ENCODE data around the gene ARL16. TPM values are rescaled to one million over a fixed set of nuclear protein-coding genes. Genes with fewer than 3 reads are reported as not detected.

ARL16 gene
- total RNA-seq, 6 experiments from 2014 or later = 39.4 to 50.5 (median 46.7) TPM

- no peaks in the 10 kb centered on the region; the same call in 1 of the 2 replicates for H3K36me3 Mint-ChIP-seq (ENCODE audit: low read depth)
- no peak for DNase-seq
- H3K27ac Mint-ChIP-seq = no peak overlapping the region
These were observed 33.6 kb upstream of the ARL16 start for GRCh38 chr17:81717049-81717765.

DNA sequence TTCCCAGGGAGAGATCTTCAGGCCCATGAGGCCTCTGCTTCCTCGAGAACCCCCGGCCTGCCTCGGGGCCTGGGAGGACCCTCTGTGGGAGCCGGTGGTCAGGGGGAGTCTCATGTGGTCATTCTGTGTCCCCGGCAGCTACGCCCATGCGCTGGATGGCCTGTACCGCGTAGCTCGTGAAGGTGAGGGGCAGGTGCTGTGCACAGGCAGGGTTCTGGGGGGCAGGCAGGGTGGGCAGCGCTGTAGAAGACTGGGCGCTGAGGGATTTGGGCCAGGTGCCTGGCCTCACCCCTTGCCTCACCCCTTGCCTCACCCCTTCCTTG, 33.0 kb upstream of the ARL16 start:
- Mint-ChIP-seq H3K36me3 (ENCODE audit: low read depth) (no peaks in the 10 kb centered on the region; the same call in 1 of the 2 replicates), H3K4me1 (ENCODE audit: low read depth) (peaks cover 9% of the 10 kb centered on the region), H3K4me3 (no peak overlapping the region), H3K27me3 (ENCODE audit: insufficient read depth) (no peaks in the 10 kb centered on the region; the same call in none of the 2 replicates), H3K27ac (no peak overlapping the region), H3K9me3 (no peaks in the 10 kb centered on the region)
- no peak for DNase-seq
- TF ChIP-seq CTCF (IDR thresholded peaks at IDR 0.05) = no peak

More at GRCh38 chr17:81717049-81717765, 33.6 kb upstream of the ARL16 start:
- Mint-ChIP-seq H3K4me1 (ENCODE audit: low read depth) (peaks cover 9% of the 10 kb centered on the region), H3K4me3 (no peak overlapping the region), H3K27me3 (ENCODE audit: insufficient read depth) (no peaks in the 10 kb centered on the region; the same call in none of the 2 replicates), H3K9me3 (no peaks in the 10 kb centered on the region)
- TF ChIP-seq CTCF (IDR thresholded peaks at IDR 0.05) = no peak

DNA sequence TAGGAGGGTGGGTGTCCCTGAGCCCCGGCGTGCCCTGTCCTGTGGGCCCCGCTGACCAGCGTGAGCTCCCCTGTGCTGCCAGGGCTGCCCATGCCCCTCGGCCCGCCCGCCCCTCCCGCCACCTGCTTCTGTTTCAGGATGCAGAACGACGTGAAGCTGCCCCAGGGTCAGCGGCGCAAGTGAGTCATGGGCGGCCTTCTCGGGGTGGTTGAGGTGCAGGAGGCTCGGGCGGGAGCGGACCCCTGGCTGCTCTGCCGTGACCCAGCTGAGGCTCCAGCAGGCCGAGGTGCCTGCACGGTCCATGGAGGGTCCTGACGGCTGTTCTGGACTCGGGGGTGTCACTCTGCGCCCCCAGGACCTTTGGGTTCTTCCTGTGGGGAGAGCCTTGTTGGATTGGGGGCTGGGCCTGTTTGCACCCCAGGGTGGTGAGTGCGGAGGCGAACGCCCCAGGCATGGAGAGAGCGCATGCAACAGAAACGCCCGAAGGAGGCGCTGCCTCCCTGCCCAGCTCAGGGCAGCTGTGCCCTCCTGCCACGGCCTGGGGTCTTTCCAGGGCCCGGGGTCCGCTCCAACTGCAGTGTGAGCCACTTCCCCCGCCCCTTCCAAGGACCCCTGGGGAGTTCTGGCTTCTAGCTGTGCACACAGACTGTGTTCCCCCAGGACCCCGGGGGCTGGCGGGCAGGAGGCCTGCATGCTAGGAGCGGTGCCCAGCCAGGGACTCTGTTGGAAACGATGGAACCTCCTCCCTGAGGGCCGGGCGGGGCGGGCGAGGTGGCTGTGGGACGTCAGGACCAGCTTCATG, 32.5 kb upstream of the ARL16 start:
- H3K9me3 Mint-ChIP-seq = no peaks in the 10 kb centered on the region
- H3K27ac Mint-ChIP-seq = no peak overlapping the region
- peaks cover 4% of the 10 kb centered on the region for H3K27me3 Mint-ChIP-seq (ENCODE audit: insufficient read depth)
- no peaks in the 10 kb centered on the region; the same call in 1 of the 2 replicates for H3K36me3 Mint-ChIP-seq (ENCODE audit: low read depth)
- peak; percentile 25 for TF ChIP-seq CTCF (IDR thresholded peaks at IDR 0.05)
- DNase-seq = no peak
- no peak overlapping the region for H3K4me3 Mint-ChIP-seq
- H3K4me1 Mint-ChIP-seq (ENCODE audit: low read depth) = peaks cover 12% of the 10 kb centered on the region

DNA sequence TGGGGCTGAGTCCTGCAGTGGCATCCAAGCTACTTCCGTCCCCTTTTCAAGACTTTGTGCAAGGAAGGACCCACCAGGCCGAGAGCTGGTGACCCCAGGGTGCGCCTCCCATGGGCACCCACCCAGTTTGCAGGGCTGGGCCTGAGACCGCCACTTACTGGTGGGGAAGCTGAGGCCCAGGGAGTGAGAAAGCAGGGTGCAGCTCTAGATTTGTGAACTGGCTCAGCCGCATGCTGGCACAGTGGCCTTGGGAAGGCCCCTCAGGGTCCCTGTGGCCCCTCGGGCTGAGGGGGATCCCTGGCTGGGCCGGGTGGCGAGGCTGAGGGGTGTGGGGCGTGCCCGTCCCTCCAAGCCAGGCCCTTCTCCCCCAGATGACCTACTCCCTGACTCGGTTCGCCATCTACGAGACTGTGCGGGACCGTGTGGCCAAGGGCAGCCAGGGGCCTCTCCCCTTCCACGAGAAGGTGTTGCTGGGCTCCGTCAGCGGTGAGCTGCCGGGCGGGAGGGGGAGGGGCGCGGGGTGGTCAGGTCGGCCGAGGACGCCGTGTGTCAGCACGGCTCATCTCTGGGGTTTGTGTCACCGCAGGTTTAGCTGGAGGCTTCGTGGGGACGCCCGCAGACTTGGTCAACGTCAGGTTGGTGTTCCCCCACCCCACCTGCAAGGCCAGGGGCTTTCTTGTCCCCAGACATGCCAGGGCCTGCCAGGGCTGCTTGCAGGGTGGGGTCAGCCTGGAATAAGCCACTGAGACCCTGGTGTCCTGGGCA, 31.7 kb upstream of the ARL16 start:
- H3K9me3 Mint-ChIP-seq = no peaks in the 10 kb centered on the region
- H3K4me3 Mint-ChIP-seq = no peak overlapping the region
- H3K36me3 Mint-ChIP-seq (ENCODE audit: low read depth) = no peaks in the 10 kb centered on the region; the same call in 1 of the 2 replicates
- H3K27me3 Mint-ChIP-seq (ENCODE audit: insufficient read depth) = peaks cover 6% of the 10 kb centered on the region
- no peak overlapping the region for H3K27ac Mint-ChIP-seq
- H3K4me1 Mint-ChIP-seq (ENCODE audit: low read depth) = peaks cover 20% of the 10 kb centered on the region
- no peak for TF ChIP-seq CTCF (IDR thresholded peaks at IDR 0.05)
- DNase-seq = no peak

DNA sequence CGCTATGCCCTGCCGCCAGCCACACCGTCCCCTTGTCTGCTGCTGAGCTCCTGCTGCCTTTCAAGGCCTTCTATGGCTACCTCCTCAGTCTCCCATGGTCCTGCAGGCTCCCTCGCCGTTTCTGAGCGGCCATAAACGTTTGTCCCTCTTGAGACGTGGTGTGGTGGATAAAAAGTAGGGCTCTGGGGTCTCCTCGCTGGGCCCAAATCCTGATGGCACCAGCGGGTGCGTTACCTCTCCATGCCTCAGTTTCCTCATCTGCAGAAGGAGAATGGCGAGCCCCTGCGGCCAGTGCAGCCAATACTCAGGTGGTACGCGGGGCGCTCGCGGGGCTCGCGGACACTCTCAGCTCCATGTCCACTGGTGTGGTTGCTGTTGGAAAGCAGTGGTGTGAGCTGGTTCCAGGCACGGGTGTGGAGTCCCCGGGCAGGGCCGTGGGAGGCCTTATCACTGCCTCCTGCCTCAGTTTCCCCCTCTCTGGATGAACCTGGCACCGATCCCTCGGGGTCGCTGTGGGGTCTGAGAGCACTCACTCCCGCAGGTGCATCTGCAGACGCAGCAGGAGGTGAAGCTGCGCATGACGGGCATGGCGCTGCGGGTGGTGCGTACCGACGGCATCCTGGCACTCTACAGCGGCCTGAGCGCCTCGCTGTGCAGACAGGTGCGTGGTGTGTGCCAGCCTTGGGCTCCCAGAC, 31.0 kb upstream of the ARL16 start:
- DNase-seq = no peak
- H3K36me3 Mint-ChIP-seq (ENCODE audit: low read depth) = no peaks in the 10 kb centered on the region; the same call in 1 of the 2 replicates
- no peak for TF ChIP-seq CTCF (IDR thresholded peaks at IDR 0.05)
- H3K27ac Mint-ChIP-seq = no peak overlapping the region
- H3K9me3 Mint-ChIP-seq = no peaks in the 10 kb centered on the region
- H3K27me3 Mint-ChIP-seq (ENCODE audit: insufficient read depth) = peaks cover 6% of the 10 kb centered on the region
- peaks cover 25% of the 10 kb centered on the region for H3K4me1 Mint-ChIP-seq (ENCODE audit: low read depth)
- H3K4me3 Mint-ChIP-seq = no peak overlapping the region

Measured in HFFc6 (cell line).